SU-DHL-6 (cell line): ENCODE results near the gene C4orf46.

Source experiments
- H2AFZ ChIP-seq: fragments of 200-600 bp; sonication (generic); 2 replicates; pipeline ENCODE4 v1.6.1; 2014; ENCODE audit warnings: low read depth, mild to moderate bottlenecking, moderate library complexity, mixed read lengths, antibody characterized with exemption, low read length; ENCODE audit not compliant: severe bottlenecking
- H3F3A ChIP-seq: fragments of 200-600 bp; shearing (Covaris generic); 2 replicates; pipeline ENCODE4 v1.6.0; 2016; ENCODE audit warnings: antibody characterized with exemption, mild to moderate bottlenecking; ENCODE audit not compliant: insufficient read depth
- H3K27ac ChIP-seq: fragments of 200-600 bp; sonication (generic); 2 replicates; pipeline ENCODE4 v1.5.1; 2016; ENCODE audit warnings: low read depth, mild to moderate bottlenecking, low read length, moderate library complexity, mixed read lengths
- H3K27me3 ChIP-seq: fragments of 200-600 bp; sonication (generic), shearing (Covaris generic); 2 replicates; pipeline ENCODE4 v1.6.0; 2014; ENCODE audit warnings: mild to moderate bottlenecking, low read length
- H3K36me3 ChIP-seq: fragments of 200-600 bp; sonication (generic); 2 replicates; pipeline ENCODE4 v1.6.1; 2014; ENCODE audit warnings: mild to moderate bottlenecking, low read length, mixed read lengths
- H3K4me2 ChIP-seq: fragments of 300-600, 200-600 bp; shearing (Covaris generic), sonication (generic); 2 replicates; pipeline ENCODE4 v1.6.0; 2014; ENCODE audit warnings: low read length, low read depth, mild to moderate bottlenecking; ENCODE audit not compliant: poor library complexity, severe bottlenecking
- H3K4me3 ChIP-seq: fragments of 200-600 bp; sonication (generic); 2 replicates; pipeline ENCODE4 v1.5.1; 2014; ENCODE audit warnings: antibody characterized with exemption, low read length, mild to moderate bottlenecking, mixed read lengths; ENCODE audit not compliant: insufficient read depth, poor library complexity, severe bottlenecking
- H3K79me2 ChIP-seq: fragments of 200-600 bp; sonication (generic); 2 replicates; pipeline ENCODE4 v1.6.1; 2014; ENCODE audit warnings: mild to moderate bottlenecking, low read length, moderate library complexity; ENCODE audit not compliant: insufficient read depth
- H3K9ac ChIP-seq: fragments of 200-600 bp; sonication (generic); 2 replicates; pipeline ENCODE4 v1.7.0; 2014; ENCODE audit warnings: mild to moderate bottlenecking, low read length
- H3K9me2 ChIP-seq: fragments of 200-600 bp; sonication (generic); replicated peaks from 2 replicates; pipeline ENCODE4 v1.6.1; 2014; ENCODE audit warnings: low read length; ENCODE audit not compliant: insufficient read depth
- H3K9me3 ChIP-seq: fragments of 200-600 bp; sonication (generic); 2 replicates; pipeline ENCODE4 v1.6.1; 2014; ENCODE audit warnings: low read length, mixed read lengths; ENCODE audit not compliant: insufficient read depth
- H4K20me1 ChIP-seq: fragments of 200-600 bp; sonication (generic); 2 replicates; pipeline ENCODE4 v1.6.1; 2014; ENCODE audit warnings: low read depth, mild to moderate bottlenecking, antibody characterized with exemption, low read length, moderate library complexity, mixed read lengths
- EZH2phosphoT487 ChIP-seq: fragments of 200-600 bp; sonication (generic), shearing (Covaris generic); conservative IDR thresholded peaks from 2 replicates; pipeline ENCODE4 v1.6.1; 2018; ENCODE audit warnings: mild to moderate bottlenecking, antibody characterized with exemption, low read length, moderate library complexity, mixed read lengths
- TF ChIP-seq, protein P1 (sequence below): fragments of 200-600 bp; sonication (generic); IDR thresholded peaks from one replicate; pipeline ENCODE4 v1.5.1; 2017; ENCODE audit warnings: antibody characterized with exemption, mild to moderate bottlenecking, low read length, moderate library complexity; ENCODE audit not compliant: insufficient read depth, poor library complexity, severe bottlenecking

Gene C4orf46

GRCh38 chr4:158625544-158625943, 46.1 kb downstream of the C4orf46 start:
- Histone ChIP-seq H3K36me3 (no peaks in the 10 kb centered on the region), H3K9me2 (no peaks in the 10 kb centered on the region), H3K9me3 (no peaks in the 10 kb centered on the region), H3K79me2 (no peaks in the 10 kb centered on the region), H3K4me3 (no peak overlapping the region), H3F3A (no peaks in the 10 kb centered on the region), H2AFZ (no peak overlapping the region), H3K9ac (no peak overlapping the region), H3K27me3 (no peaks in the 10 kb centered on the region), H3K27ac (no peak overlapping the region), H3K4me2 (no peak overlapping the region), H4K20me1 (no peaks in the 10 kb centered on the region)
- TF ChIP-seq, protein P1, sequence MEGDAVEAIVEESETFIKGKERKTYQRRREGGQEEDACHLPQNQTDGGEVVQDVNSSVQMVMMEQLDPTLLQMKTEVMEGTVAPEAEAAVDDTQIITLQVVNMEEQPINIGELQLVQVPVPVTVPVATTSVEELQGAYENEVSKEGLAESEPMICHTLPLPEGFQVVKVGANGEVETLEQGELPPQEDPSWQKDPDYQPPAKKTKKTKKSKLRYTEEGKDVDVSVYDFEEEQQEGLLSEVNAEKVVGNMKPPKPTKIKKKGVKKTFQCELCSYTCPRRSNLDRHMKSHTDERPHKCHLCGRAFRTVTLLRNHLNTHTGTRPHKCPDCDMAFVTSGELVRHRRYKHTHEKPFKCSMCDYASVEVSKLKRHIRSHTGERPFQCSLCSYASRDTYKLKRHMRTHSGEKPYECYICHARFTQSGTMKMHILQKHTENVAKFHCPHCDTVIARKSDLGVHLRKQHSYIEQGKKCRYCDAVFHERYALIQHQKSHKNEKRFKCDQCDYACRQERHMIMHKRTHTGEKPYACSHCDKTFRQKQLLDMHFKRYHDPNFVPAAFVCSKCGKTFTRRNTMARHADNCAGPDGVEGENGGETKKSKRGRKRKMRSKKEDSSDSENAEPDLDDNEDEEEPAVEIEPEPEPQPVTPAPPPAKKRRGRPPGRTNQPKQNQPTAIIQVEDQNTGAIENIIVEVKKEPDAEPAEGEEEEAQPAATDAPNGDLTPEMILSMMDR = no peak

- H2AFZ ChIP-seq = no peak overlapping the region
Observed at GRCh38 chr4:158624889-158625478, 46.7 kb downstream of the C4orf46 start.

DNA sequence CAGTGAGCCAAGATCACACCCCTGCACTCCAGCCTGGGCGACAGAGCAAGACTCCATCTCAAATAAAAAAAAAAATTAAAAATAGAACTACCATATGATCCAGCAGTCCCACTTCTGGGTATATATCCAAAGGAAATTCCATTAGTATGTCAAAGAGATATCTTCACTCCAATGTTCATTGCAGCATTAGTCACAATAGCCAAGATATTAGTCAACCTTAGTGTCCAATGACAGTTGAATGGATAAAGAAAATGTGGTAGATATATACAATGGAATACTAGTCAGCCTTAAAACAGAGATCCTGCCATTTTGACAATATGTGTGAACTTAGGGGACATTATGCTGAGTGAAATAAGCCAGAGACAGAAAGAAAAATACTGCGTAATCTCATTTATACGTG, 49.4 kb downstream of the C4orf46 start:
- H3K27ac ChIP-seq = no peak overlapping the region
- H3F3A ChIP-seq = no peaks in the 10 kb centered on the region
- no peak overlapping the region for H3K4me2 ChIP-seq
- no peak overlapping the region for H3K9ac ChIP-seq
- H3K79me2 ChIP-seq = no peaks in the 10 kb centered on the region
- H2AFZ ChIP-seq = no peak overlapping the region
- no peaks in the 10 kb centered on the region for H3K9me2 ChIP-seq
- no peaks in the 10 kb centered on the region for H4K20me1 ChIP-seq
- no peaks in the 10 kb centered on the region for H3K36me3 ChIP-seq
- TF ChIP-seq EZH2phosphoT487 = no peak
- TF ChIP-seq, protein P1 = no peak
- no peak overlapping the region for H3K4me3 ChIP-seq
- no peaks in the 10 kb centered on the region for H3K27me3 ChIP-seq
- H3K9me3 ChIP-seq = no peaks in the 10 kb centered on the region

More at GRCh38 chr4:158624889-158625478, 46.7 kb downstream of the C4orf46 start:
- no peaks in the 10 kb centered on the region for H3K9me3 ChIP-seq
- H3F3A ChIP-seq = no peaks in the 10 kb centered on the region
- no peak overlapping the region for H3K27ac ChIP-seq
- no peak overlapping the region for H3K4me2 ChIP-seq
- no peaks in the 10 kb centered on the region for H3K79me2 ChIP-seq
- H3K9ac ChIP-seq = no peak overlapping the region
- H4K20me1 ChIP-seq = no peaks in the 10 kb centered on the region
- no peaks in the 10 kb centered on the region for H3K36me3 ChIP-seq
- H3K9me2 ChIP-seq = no peaks in the 10 kb centered on the region
- TF ChIP-seq, protein P1 = peak; percentile 55
- no peak for TF ChIP-seq EZH2phosphoT487
- H3K4me3 ChIP-seq = no peak overlapping the region
- no peaks in the 10 kb centered on the region for H3K27me3 ChIP-seq
